ENCODE data around the gene GNB4.

DNA sequence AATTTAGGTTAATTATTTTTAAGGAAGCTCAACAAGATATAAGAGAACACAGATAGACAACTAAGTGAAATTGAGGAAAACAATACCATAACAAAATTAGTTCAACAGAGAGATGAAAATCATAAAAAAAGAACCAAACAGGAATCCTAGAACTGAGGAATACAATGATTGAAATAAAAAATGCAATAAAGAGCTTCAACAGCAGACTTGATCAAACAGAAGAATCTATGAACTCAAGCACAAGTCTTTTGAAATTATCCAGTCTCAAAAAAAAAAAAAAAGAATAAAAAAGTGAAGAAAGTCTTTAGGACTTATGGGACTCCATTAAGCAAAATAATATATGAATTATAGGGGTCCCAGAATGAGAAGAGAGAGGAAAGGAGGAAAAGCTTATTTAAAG, 42.0 kb upstream of the GNB4 start:
- TF ChIP-seq, protein P1, sequence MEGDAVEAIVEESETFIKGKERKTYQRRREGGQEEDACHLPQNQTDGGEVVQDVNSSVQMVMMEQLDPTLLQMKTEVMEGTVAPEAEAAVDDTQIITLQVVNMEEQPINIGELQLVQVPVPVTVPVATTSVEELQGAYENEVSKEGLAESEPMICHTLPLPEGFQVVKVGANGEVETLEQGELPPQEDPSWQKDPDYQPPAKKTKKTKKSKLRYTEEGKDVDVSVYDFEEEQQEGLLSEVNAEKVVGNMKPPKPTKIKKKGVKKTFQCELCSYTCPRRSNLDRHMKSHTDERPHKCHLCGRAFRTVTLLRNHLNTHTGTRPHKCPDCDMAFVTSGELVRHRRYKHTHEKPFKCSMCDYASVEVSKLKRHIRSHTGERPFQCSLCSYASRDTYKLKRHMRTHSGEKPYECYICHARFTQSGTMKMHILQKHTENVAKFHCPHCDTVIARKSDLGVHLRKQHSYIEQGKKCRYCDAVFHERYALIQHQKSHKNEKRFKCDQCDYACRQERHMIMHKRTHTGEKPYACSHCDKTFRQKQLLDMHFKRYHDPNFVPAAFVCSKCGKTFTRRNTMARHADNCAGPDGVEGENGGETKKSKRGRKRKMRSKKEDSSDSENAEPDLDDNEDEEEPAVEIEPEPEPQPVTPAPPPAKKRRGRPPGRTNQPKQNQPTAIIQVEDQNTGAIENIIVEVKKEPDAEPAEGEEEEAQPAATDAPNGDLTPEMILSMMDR (IDR thresholded peaks at IDR 0.05) = no peak
- no peak for TF ChIP-seq RAD21 (IDR thresholded peaks at IDR 0.05; ENCODE audit: low read length)
- no peak for TF ChIP-seq GATA2 (CRISPR knock-in tag; IDR thresholded peaks at IDR 0.05)
